ENCODE data around the gene AK5.

DNA sequence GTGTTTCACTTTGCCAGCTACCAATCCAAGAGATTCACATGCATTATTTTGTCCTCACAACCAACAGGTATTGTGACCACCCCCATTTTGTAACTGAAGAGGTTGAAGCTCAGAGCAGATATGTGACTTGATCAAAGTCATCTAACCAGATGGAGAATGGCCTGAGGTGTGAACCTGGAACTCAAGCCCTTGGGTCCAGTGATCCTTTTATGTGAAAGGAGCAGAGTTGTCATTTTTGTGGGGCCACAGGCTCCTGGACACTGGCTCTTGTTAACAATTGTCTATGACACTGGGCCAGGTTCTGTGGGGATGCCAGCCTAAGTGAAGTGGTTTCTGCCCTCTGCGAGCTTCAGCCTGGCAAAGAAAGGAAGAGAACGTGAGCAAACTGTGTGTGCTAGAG, 228.1 kb downstream of the AK5 start:
- TF ChIP-seq, protein P1, sequence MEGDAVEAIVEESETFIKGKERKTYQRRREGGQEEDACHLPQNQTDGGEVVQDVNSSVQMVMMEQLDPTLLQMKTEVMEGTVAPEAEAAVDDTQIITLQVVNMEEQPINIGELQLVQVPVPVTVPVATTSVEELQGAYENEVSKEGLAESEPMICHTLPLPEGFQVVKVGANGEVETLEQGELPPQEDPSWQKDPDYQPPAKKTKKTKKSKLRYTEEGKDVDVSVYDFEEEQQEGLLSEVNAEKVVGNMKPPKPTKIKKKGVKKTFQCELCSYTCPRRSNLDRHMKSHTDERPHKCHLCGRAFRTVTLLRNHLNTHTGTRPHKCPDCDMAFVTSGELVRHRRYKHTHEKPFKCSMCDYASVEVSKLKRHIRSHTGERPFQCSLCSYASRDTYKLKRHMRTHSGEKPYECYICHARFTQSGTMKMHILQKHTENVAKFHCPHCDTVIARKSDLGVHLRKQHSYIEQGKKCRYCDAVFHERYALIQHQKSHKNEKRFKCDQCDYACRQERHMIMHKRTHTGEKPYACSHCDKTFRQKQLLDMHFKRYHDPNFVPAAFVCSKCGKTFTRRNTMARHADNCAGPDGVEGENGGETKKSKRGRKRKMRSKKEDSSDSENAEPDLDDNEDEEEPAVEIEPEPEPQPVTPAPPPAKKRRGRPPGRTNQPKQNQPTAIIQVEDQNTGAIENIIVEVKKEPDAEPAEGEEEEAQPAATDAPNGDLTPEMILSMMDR (conservative IDR thresholded peaks at IDR 0.05; ENCODE audit: low read depth, low read length): no peak
- TF ChIP-seq EZH2 (IDR thresholded peaks at IDR 0.05; ENCODE audit: low read length, unreplicated experiment) (no peak), EZH2phosphoT487 (IDR thresholded peaks at IDR 0.05; ENCODE audit: borderline replicate concordance, low read length) (no peak)
